Measurements from ENCODE around the gene CHPF. TPM values are rescaled to one million over a fixed set of nuclear protein-coding genes. Genes with fewer than 3 reads are reported as not detected.

Gene CHPF
- 139 and 210 TPM in 2 replicates for total RNA-seq (2014; rRNA removed)
- Bru-seq, nascent RNA, result percentile 82 among the genes with signal in this experiment
- BruChase-seq, experiment 1, labeled RNA remaining after a 6-hour chase, result percentile 89 among the genes with signal in this experiment
- percentile 83 among the genes with signal in this experiment for BruChase-seq, experiment 2, labeled RNA remaining after a 2-hour chase
- long read RNA-seq, transcript CHPF-201 (4 exons, 3,013 nt), result major isoform, 189 of 485 reads
- long read RNA-seq, transcript CHPF-202 (2 exons, 1,079 nt), result minor isoform, 17 of 485 reads
- long read RNA-seq, partial matches to known transcripts, result 189 of 485 reads
- long read RNA-seq, other reads (novel, unspliced or antisense), result 90 of 485 reads

GRCh38 chr2:219543596-219544358, at the start of gene CHPF, which contains the start of gene TMEM198:
TSS of gene CHPF (minus strand) at chr2:219543809. CDS start at chr2:219543538, 271 bp downstream.
TSS of gene TMEM198 (plus strand) at chr2:219544028. CDS start at chr2:219544728, 700 bp downstream.
- Histone ChIP-seq H4K20me1 (ENCODE audit: low read length) (no peaks in the 10 kb centered on the region), H3K4me3 (ENCODE audit: low read length) (peak within 1 kb of the TSS; percentile 91), H3K9me2 (replicated peaks; ENCODE audit: low read length) (no peaks in the 10 kb centered on the region), H3K4me1 (ENCODE audit: insufficient read depth, low read length) (peaks cover 7% of the 10 kb centered on the region; the same call in 1 of the 2 replicates), H3K27ac (ENCODE audit: low read length) (peak within 1 kb of the TSS; percentile 56), H3F3A (ENCODE audit: low read length, unreplicated experiment) (no peaks in the 10 kb centered on the region), H3K36me3 (ENCODE audit: low read depth, low read length) (peaks cover 13% of the 10 kb centered on the region), H3K9ac (ENCODE audit: low read length) (peak within 1 kb of the TSS; percentile 86), H2AFZ (ENCODE audit: low read length) (peak within 1 kb of the TSS; percentile 85), H3K9me3 (ENCODE audit: low read length) (no peaks in the 10 kb centered on the region), H3K79me2 (ENCODE audit: low read length) (peaks cover 14% of the 10 kb centered on the region), H3K4me2 (ENCODE audit: low read length) (peak within 1 kb of the TSS; percentile 92), H3K27me3 (ENCODE audit: low read length) (no peaks in the 10 kb centered on the region)
- no TSS peak for BruUV-seq (replicated peaks)
- intact Hi-C loops (cut with micrococcal nuclease), result loop anchor here (1.0 kb wide), 3 partner anchors 54 to 146 kb away; partner anchors contain the start of gene STK11IP
- CTCF ChIA-PET, result interaction anchor here (0.6 kb wide), 1 partner anchor 145 kb away, joined by 5 read pairs; no protein-coding TSS in a partner anchor
- POLR2A ChIA-PET (ENCODE audit: unreplicated experiment), result interaction anchor here (0.6 to 1.0 kb wide), 2 partner anchors 54 to 425 kb away, joined by 3 to 4 read pairs; partner anchors contain the start of gene STK11IP
- peak; percentile 78 for ATAC-seq
- no peak for TF ChIP-seq CTCF (conservative IDR thresholded peaks at IDR 0.05; ENCODE audit: low read depth, low read length)
- no peak for TF ChIP-seq EZH2phosphoT487 (IDR thresholded peaks at IDR 0.05; ENCODE audit: borderline replicate concordance, low read length)
- no peak for TF ChIP-seq EZH2 (IDR thresholded peaks at IDR 0.05; ENCODE audit: low read length, unreplicated experiment)
- DNase-seq, result peak; percentile 98

- ATAC-seq (no peak), DNase-seq (no peak)
- Histone ChIP-seq H3K27me3 (ENCODE audit: low read length) (no peaks in the 10 kb centered on the region), H3K27ac (ENCODE audit: low read length) (no peak overlapping the region), H2AFZ (ENCODE audit: low read length) (no peak overlapping the region), H4K20me1 (ENCODE audit: low read length) (no peaks in the 10 kb centered on the region), H3F3A (ENCODE audit: low read length, unreplicated experiment) (no peaks in the 10 kb centered on the region), H3K9me3 (ENCODE audit: low read length) (no peaks in the 10 kb centered on the region), H3K36me3 (ENCODE audit: low read depth, low read length) (no peaks in the 10 kb centered on the region), H3K9me2 (replicated peaks; ENCODE audit: low read length) (no peaks in the 10 kb centered on the region), H3K4me2 (ENCODE audit: low read length) (no peak overlapping the region), H3K4me3 (ENCODE audit: low read length) (no peak overlapping the region), H3K9ac (ENCODE audit: low read length) (no peak overlapping the region), H3K79me2 (ENCODE audit: low read length) (no peaks in the 10 kb centered on the region), H3K4me1 (ENCODE audit: insufficient read depth, low read length) (peaks cover 8% of the 10 kb centered on the region)
- BruUV-seq (replicated peaks), result no TSS peak
- CTCF ChIA-PET, result no interaction called here
- intact Hi-C loops (cut with micrococcal nuclease), result no loop called here
- POLR2A ChIA-PET (ENCODE audit: unreplicated experiment), result no interaction called here
- TF ChIP-seq CTCF (conservative IDR thresholded peaks at IDR 0.05; ENCODE audit: low read depth, low read length), result no peak
- no peak for TF ChIP-seq EZH2phosphoT487 (IDR thresholded peaks at IDR 0.05; ENCODE audit: borderline replicate concordance, low read length)
- no peak for TF ChIP-seq EZH2 (IDR thresholded peaks at IDR 0.05; ENCODE audit: low read length, unreplicated experiment)
Measured at GRCh38 chr2:219593154-219593553, 49.5 kb upstream of the CHPF start.

Measured in PC-3 (cell line).